Measurements from ENCODE around the gene CSTPP1.
"Not testable (repeated sequence)": the region's sequence is repeated elsewhere in the genome, so short reads cannot be mapped to it uniquely, and the experiment has no call there.

CSTPP1 gene

DNA sequence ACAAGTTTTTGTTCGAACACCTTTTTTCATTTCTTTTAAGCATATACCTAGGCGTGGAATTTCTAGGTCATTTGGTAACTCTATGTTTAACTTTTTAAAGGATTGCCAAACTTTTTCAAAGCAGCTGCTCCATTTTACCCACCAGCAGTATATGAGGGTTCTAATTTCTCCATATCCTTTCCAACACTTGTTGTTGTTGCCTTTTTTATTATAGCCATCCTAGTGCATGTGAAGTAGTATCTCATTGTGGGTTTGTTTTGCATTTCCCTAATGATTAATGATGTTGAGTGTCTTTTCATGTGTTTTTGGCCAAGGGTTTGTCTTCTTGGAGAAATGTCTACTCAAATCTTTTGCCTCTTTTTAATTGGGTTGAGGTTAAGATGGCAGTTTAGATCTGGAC is 24.5 kb downstream of the CSTPP1 start:
- DNase-seq: no peak

DNA sequence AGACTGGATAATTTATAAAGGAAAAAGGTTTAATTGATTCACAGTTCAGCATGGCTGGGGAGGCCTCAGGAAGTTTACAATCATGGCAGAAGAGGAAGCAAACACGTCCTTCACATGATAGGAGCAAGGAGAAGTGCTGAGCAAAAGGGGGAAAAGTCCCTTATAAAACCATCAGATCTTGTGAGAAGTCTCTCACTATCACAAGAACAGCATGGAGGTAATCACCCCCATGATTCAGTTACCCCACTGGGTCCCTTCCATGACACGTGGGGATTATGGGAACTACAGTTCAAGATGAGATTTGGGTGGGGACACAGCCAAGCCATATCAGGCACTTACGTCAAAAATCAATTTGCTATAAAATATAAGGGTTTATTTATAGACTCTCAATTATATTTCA is 25.3 kb downstream of the CSTPP1 start:
- DNase-seq: not testable (repeated sequence)

DNA sequence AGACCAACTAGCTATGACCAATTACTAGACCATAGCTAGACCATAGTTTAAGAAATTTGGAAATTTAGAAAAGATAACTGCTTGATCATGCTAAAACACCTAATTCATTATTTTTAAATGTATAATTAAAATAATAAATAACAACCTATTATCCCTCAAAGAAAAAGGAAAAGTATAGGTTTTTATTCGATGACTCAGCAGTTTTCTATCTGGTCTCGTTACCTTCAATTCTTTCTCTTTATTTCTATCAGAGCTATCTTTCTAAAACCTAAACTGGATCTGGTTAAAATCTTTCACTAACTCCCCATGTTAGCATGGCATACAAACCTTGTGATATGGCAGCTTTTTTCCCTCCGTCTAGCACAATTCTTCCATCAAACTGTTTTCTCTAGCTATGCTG is 27.3 kb downstream of the CSTPP1 start:
- DNase-seq: no peak

DNA sequence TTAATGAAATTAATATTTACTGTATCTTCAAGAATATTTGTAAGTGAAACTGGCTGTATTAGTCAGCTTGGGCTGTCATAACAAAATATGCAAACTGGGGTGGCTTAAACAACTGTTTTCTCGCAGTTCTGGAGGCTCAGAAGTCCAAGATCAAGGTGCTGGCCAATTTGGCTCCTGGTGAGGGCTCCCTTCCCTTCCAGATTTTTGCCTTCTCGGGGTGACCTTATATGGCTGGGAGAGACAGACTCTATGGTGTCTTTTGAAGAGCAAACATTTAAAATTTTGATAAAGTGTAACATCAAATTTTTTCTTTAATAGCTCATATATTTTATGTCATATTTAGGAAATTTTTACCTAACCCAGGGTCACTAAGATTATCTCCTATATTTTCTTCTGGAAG is 30.2 kb downstream of the CSTPP1 start:
- DNase-seq: no peak

DNA sequence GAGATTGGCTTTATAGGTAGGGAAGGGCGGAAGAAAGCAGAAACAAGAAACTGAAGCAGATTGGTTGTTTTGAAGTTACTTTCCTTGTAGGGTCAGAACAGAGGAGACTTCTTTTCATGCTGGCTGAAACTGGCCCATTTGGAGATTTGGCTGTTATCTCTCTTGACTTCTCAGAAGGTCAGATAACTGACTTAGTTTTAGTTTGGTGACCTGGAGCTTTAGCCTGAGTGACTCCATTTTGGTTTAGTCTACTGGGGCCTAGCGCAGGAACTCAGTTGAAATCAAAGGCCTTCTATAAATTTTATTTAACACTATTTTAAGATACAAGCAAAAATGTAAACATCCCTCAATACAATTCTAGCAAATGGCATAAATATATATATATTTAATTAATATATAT is 31.4 kb downstream of the CSTPP1 start:
- DNase-seq: no peak

DNA sequence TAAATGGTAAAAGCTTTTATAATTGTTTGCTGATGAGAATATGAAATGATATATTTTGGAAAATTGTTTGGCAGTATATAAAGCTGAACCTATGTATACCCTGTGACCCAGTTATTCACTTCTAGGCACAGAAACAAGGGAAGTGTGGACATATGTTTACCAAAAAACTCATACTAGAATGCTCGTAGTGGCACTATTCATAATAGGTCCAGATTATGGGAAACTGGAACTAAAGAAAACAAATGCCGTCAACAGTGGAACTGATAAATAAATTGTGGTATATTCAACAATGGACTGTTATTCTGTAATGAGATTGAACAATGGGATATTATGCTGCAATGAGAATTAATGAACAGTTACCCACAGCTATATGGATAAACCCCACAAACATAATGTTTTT is 32.8 kb downstream of the CSTPP1 start:
- DNase-seq: no peak

DNA sequence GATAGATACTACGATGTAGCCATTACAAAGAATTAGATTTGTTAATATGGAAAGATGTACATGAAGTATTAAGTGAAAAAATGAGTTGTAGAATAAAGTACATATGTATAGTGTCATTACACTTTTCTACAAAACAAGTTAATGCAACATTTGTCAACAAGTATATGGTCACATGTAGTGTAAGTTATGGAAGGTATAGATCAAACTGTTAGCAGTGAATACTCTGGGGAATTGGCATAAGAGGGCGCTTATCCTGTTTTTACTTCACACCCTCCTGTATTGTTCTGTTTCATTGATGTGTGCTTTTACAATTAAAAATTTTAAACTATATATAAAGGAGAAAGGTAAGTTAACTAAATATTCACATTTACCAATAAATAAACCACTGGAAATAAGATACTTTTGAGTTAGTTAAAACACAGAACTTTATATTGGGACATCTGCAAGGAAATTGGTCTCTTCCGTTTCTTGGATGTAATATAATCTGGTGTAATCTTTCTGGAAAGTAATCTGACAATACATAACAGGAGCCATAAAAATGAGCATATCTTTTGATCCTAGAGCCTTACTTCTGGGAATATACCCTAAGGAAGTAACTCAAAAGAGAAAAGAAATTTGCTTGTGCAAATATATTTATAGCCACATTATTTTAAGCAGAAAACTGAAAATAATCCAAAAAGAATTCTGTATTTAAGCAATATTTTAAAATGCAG is 34.5 kb downstream of the CSTPP1 start:
- no peak for DNase-seq

DNA sequence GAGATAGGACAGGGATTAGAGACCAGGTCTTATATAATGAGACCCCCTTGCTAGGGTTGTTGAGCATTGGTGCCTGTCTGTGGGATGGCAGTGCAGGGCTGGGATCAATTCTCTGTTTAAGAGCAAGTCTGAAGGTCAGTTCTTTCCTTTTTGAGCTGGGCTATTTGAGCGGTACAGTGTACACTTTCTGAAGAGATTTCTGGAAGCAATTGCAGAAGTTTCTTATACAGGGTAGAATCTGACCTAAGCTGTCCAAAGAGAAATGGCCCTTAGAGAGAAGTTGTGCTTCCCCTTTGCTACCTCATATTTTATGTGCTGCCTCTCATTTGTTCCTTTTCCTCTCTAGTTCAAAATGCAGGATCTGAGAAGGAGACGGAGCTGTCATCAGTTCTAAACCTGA is 35.8 kb downstream of the CSTPP1 start:
- DNase-seq: no peak

DNA sequence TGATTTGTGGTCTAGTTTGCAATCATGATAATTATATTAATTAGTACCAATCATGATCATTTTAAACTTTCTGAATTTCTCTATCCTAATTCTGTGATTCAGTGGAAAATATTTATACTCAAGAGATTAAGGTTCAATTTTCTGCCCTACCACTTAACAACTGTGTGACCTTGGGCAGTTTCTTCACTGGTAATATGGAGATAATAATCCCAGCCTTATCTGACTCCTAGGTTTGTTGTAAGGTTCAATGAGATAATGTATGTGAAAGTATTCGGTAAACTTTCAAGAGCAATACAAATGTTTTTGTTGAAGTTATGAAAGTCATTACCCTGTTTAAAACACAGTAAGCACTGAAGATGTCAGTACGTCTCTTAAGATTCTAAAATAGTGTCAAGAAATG is 36.3 kb downstream of the CSTPP1 start:
- DNase-seq: no peak

DNA sequence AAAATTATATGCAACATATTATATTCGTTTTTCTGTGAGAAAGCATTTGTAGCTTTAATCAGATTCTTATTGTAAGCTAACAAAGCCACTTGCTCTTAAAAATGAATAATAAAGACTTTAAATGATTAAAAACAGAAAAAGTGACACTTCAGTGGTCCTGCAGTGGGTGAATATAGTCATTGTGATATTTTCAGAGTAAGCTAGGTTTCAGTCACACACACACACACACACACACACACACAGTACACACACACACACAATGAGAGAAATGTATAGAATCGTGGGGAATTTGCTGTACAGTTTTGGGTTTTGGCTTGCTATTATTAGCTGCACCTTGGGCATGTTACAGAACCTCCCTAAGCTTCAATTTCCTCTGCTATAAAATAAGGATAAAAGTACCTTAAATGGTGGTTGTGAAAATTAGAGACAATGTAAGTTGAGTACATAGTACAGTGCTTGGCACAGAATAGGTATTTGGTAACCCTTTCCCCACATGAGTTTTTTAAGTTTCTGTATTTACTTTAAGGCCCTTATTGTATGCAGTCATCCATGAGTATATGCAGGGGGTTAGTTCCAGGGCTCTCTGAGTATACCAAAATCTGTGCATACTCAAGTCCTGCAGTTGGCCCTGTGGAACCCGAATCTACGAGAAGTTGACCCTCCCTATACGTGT is 39.8 kb downstream of the CSTPP1 start:
- no peak for DNase-seq

DNA sequence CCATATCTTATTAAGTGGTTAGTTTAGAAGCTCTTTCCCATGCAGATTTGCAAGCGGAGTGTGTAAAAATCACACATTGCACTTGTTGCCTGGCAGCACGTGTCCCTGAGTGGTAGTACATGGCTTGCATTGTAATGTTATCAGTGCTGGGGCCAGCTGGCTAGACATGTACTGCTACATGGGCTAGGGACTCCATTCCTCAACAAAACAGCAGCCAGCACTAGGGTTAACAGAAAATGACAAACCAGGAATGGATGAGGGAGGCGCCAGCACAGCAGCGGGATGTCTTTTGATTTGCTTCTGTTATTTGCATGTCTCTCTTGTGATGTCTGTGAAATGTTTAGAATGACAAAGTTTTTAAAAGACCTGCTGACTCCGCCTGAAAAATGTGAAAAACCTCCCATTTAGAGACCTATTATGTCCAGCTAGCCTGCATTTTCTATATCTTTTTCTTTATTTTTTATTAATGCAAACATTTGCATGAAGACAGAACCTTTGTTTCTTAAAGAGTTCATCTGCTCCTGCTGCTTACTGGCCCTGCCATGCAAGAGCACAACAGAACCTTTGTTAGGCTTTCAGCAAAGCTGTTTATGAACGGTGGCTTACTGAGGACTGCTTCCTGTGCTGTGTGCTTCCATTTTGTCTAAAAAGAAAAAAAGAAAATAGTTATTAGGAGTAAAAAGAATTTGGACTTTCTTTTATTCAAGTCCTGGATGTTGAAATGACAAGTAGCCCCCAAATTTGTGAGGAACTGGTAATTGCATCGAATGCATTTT is 40.7 kb downstream of the CSTPP1 start:
- DNase-seq: no peak

DNA sequence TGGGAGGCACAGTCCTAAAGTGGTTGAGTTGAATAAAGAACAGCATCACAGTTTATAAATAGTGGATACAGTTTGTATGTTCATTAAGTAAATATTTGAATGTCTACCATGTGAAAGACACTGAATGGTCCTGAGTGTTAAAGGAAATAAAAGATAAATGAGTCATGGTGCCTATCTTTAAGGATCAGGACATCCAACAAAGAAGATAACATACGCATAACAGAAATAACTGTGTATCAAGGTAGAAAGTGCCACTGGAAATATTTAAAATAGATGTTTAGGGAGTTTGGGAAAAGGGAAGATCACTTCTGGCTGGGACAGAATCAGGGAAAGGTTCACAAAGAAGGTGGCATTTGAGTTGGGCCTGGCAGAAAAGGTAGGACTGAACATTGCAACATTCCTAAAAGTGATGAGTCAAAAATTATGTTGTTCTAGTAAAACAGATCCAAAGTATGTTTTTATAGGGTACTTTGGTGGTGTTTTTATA is 41.5 kb downstream of the CSTPP1 start:
- no peak for DNase-seq

DNA sequence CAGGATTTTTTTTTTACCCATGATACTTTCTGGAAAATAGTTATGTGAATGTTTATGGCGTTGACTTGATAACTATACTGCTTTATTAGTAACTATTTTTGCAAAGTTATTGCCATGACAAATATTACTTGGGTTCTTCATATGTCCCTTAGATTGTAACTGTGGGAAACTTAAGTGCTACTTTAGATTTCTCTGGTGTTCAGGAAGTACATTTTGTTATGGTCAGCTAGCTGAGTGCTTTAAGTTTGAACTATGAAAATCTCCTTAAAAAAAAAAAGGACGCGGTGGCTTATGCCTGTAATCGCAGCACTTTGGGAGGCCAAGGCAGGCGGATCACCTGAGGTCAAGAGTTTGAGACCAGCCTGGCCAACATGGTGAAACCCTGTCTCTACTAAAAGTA is 42.8 kb downstream of the CSTPP1 start:
- no peak for DNase-seq

DNA sequence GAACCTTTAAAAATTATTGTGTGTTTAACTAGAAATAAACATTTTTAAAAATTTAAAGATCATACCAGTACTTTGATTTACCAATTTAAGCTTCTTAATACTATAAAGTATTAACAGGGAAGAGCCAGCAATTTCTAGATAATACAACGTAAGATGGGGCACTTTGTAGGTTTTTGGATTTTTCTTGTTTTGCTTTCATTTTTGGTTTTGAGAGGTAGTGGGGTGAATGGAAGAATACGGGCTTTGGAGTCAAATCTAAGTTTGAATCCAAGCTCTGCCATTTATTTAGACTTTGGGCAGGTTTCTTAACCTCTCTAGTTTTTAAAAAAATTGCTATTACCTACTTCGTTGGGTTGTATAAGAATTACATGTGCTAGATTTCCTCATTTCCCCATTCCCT is 44.9 kb downstream of the CSTPP1 start:
- no peak for DNase-seq

DNA sequence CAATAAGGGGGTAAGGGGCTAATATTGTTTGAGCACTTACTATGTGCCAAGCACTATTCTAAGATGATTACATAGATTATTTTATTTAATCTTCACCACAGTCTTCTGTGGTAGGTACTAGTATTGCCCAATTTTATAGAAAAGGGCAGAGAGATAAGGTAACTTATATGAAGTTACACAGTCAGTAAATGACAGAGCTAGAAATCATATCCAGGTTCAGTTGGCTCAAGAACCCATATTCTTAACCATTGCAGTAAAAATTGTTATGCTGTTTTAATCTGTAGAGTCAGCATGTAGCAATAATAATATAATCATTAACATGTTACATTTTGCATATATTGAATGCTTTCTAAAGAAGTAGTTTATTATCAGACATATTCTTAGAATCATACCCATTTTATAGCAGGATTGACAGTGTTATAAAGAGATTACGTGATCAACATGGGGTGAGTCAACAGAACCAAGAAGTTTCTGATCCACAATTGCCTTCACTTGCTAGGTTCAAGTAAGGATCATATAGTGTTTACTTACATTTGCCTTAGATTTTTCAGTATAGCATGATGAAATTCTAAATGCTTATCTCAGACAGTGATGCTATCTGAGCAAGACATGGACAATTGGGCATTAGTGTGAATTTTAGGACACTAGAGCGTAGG is 46.4 kb downstream of the CSTPP1 start:
- no peak for DNase-seq

DNA sequence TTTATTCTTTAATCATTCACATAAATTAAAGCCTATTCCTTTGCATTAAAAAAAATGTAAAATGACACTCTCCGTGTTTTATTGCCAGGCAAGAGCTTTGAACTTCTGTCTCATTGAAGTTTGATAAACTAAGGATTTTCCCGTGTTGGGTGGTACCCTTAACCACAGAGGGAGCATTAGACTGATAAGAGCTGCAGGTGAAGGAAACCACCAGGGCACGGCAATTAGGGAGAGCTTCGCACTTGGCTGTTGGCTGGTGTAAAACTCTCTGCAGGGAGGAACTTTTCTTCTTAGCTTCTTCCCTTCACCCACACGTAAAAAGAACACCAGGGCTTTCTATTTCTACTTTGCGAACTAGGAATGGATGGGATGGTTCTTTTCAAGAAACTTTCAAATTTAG is 47.0 kb downstream of the CSTPP1 start:
- DNase-seq: no peak

DNA sequence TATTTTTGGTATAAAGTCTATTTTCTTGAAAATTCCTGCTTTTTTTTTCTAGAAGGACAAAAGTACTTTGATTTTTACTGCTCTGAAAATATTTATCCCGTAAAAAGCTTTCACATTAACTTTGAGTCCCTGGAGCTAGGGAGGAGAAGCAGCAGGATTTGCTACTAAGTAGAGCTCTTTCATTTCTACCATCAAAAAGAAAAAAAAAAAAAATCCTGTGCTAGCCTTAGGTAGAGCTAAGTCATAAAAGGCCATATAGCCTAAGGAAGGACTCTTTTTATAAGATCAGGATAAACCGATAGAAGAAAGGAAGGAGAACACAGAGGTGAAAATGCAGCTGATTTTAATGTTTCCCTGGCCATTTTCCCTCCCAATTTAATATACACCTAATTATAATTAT is 48.0 kb downstream of the CSTPP1 start:
- DNase-seq: no peak

DNA sequence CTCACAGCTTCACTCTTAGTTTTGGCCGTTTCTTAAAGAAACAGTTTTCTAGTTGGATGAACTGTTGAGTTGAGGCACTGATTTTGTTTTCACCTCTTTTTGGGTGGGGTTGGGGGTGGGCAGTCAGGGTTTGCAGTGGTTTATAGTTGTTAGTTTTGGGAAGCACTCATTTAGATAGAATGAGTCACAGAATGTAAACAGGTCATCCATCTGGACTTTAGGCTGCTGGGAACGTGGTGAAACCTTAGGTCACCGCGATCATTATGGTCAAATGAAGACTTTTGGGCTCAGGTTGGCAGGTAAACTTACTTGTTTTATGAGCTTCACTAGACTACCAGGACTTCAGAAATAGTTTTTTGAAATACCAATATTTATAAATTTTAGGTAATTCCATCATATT is 48.4 kb downstream of the CSTPP1 start:
- DNase-seq: no peak

DNA sequence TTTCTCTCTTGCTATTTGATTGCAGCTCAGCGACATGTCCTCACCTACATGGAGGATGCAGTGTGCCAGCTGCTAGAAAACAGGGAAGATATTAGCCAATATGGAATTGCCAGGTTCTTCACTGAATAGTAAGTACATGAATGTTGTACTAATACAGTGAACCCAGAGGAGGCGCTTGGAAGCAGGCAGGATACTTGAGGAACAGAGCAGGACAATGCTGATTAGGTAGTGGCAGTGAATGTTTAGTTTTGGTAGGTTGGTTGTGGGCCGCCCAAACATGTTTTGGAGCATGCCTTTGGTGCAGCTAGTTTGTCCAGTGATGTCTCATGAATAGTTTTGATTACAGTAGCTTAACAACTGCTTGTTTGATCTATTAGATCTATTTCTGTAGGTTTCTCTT is 50.6 kb downstream of the CSTPP1 start:
- DNase-seq: no peak

DNA sequence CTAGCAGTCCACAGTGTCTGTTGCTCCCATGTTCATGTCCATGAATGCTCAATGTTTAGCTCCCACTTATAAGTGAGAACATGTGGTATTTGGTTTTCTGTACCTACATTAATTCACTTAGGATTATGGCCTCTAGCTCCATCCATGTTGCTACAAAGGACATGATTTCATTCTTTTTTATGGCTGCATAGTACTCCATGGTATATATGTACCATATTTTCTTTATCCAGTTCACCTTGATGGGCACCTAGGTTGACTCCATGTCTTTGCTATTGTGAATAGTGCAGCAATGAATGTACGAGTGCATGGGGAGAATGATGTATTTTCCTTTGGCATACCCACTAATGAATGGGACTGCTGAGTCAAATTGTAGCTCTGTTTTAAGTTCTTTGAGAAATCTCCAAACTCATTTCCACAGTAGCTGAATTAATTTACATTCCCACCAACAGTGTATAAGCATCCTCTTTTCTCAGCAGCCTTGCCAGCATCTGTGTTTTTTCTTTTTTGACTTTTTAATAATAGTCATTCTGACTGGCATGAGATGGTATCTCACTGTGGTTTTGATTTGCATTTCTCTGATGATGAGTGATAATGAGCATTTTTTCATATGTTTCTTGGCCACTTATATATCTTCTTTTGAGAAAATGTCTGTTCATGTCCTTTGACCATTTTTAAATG is 53.4 kb downstream of the CSTPP1 start:
- DNase-seq: not testable (repeated sequence)

DNA sequence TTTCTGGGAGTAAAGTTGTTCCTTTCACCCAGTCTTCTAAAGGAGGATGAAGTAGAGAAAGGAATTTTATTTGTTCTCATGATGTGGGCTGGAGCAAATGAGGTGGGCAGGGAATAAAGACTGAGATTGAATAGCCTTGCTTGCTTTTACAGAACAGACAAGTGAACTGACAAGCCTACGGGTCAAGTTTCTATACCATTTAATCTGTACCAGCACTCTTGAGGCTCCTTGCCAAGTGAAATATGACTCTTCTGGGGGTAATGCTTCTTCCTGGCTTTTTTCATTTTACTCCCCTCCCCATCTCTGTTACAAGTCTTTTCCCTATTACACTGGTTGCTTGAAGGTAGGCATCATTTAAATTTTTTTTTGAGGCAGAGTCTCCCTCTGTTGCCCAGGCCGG is 54.8 kb downstream of the CSTPP1 start:
- no peak for DNase-seq

DNA sequence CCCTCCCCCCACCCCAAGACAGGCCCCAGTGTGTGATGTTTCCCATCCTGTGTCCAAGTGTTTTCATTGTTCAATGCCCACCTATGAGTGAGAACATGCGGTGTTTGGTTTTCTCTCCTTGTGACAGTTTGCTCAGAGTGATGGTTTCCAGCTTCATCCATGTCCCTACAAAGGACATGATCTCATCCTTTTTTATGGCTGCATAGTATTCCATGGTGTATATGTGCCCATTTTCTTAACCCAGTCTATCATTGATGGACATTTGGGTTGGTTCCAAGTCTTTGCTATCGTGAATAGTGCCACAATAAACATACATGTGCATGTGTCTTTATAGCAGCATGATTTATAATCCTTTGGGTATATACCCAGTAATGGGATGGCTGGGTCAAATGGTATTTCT is 55.8 kb downstream of the CSTPP1 start:
- DNase-seq: not testable (repeated sequence)

DNA sequence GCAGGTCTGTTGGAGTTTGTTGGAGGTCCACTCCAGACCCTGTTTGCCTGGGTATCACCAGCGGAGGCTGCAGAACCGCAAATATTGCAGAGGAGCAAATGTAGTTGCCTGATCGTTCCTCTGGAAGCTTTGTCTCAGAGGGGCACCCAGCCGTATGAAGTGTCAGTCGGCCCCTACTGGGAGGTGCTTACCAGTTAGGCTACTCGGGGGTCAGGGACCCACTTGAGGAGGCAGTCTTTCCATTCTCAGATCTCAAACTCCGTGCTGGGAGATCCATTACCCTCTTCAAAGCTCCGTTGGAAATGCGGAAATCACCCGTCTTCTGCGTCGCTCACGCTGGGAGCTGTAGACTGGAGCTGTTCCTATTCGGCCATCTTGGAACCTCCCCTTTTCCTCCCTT is 61.2 kb downstream of the CSTPP1 start:
- DNase-seq: not testable (repeated sequence)
